K562 (cell line): ENCODE results near the gene SLC25A26.

Experiments used
- EGR1 ChIP-seq: fragments of 450-650 bp; conservative IDR thresholded peaks from 2 replicates; pipeline ENCODE4 v1.6.1; 2017; ENCODE audit warnings: mild to moderate bottlenecking
- TF ChIP-seq, protein P1 (sequence below), 3 experiments: IDR thresholded peaks in 2 of 3; conservative IDR thresholded peaks in 1 of 3; 2 replicates each; pipeline ENCODE4 v1.5.1; 2011 to 2012; ENCODE audit warnings: low read length in 3 of 3, mild to moderate bottlenecking in 3 of 3, control low read depth in 2 of 3, improper control_type of control experiment in 1 of 3, inconsistent platforms in 1 of 3, low read depth in 1 of 3, mixed read lengths in 1 of 3, moderate library complexity in 1 of 3; ENCODE audit not compliant: insufficient read depth in 2 of 3

DNA sequence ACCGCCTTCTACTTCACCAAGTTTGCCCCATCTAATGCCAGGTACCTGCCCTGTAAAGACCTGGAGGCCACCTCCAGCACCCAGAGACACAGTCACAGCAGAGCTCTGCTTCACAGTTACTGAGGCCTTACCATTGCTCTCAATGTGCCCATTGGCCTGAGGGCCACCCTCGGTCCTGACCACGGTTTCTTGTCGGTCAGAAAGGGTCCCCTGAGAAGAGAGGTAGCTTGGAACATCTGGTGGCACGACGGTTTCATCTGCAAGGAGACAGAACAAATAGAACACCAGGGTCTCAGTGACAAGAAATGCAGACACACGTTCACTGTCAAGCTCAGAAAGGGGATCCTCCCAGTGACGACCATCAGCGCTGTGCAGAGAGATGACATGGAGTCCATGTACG lies 161.3 kb downstream of the SLC25A26 start:
- TF ChIP-seq, protein P1, sequence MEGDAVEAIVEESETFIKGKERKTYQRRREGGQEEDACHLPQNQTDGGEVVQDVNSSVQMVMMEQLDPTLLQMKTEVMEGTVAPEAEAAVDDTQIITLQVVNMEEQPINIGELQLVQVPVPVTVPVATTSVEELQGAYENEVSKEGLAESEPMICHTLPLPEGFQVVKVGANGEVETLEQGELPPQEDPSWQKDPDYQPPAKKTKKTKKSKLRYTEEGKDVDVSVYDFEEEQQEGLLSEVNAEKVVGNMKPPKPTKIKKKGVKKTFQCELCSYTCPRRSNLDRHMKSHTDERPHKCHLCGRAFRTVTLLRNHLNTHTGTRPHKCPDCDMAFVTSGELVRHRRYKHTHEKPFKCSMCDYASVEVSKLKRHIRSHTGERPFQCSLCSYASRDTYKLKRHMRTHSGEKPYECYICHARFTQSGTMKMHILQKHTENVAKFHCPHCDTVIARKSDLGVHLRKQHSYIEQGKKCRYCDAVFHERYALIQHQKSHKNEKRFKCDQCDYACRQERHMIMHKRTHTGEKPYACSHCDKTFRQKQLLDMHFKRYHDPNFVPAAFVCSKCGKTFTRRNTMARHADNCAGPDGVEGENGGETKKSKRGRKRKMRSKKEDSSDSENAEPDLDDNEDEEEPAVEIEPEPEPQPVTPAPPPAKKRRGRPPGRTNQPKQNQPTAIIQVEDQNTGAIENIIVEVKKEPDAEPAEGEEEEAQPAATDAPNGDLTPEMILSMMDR (IDR thresholded peaks at IDR 0.05 in 2 of 3, conservative IDR thresholded peaks at IDR 0.05 in 1 of 3; ENCODE audit: insufficient read depth in 2 of 3, low read depth in 1 of 3, low read length in 3 of 3), result no peak
- no peak for TF ChIP-seq EGR1
